Measurements from ENCODE around the gene SPIRE2. TPM values are rescaled to one million over a fixed set of nuclear protein-coding genes. Genes with fewer than 3 reads are reported as not detected.
A peak's percentile ranks its signal among the peaks of the same experiment; 100 is the strongest.

SPIRE2 gene
- total RNA-seq, 2 experiments from 2014 or later = 0.44 to 0.80 TPM

DNA sequence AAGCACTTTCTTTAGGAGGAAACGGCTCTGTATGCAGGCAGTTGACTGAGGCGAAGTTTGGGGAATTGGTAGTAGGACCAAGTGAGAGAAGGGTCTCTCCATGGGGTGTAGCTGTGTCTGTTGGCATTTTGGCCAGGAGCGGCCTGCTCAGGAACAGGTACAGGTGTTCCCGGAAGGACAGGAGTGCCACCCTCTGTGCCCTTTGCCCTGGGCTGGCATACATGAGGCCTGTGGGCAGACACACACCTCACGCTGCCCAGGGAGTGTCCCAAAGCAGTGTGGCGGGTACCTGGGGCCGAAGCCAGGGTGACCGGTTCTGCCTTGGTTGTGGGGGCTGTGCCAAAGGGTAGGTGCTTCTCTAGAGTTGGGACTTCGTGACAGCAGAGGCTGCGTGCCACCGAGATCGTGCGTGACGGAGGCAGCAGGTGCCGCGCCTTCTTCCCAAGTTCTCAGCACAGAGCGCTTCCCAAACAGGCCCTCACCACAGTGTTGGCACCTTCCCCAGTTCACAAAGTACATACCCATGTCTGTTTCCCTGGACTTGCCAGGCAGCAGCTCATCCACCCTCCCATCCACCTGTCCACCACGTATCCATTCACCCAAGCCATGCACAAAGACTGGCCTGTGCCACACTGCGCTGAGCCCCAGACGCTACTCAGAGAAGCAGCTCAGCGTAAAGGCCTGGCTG is 25.2 kb downstream of the SPIRE2 start:
- no peaks in the 10 kb centered on the region for H3K9me3 Mint-ChIP-seq (ENCODE audit: low read depth)

DNA sequence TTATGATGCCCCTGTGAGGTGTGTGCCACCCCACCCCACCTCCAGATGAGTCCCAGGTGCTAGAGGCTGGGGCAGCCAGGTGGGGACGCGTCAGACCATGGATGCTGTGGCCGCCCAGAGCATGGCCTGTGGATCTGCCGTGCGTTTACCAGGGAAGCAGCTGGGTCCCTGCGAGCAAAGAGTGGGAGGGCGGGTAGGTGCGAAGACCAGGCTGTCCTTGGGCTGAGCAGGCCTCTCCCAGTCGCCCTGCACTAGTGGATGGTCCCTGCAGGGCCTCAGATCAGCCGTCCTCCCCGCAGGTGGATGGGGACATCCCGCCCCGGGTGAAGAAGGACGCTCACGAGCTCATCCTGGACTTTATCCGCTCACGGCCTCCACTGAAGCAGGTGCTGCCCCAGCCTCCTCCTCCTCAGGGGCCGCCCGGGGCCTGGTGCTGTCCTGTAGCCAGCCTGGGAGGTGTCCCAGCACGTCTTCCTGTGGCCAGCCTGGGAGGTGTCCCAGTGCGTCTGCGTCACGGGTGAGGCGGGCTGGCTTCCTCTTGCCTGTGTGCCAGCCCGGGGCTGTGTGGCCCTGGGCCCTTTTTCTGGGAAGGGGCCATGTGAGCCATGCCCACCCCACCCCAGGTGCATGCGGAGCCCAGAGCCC is 27.1 kb downstream of the SPIRE2 start:
- no peak for DNase-seq
- no peak for ATAC-seq
- no peaks in the 10 kb centered on the region for H3K9me3 Mint-ChIP-seq (ENCODE audit: low read depth)
- CTCF ChIA-PET = no interaction called here
- H3K27me3 Mint-ChIP-seq = peaks cover 13% of the 10 kb centered on the region
- no peak overlapping the region for H3K27ac Mint-ChIP-seq
- no peaks in the 10 kb centered on the region for H3K36me3 Mint-ChIP-seq
- no peak overlapping the region for H3K4me3 Mint-ChIP-seq
- no peaks in the 10 kb centered on the region for H3K4me1 Mint-ChIP-seq

More for the DNA sequence above, 25.2 kb downstream of the SPIRE2 start:
- peaks cover 4% of the 10 kb centered on the region for H3K27me3 Mint-ChIP-seq
- H3K27ac Mint-ChIP-seq = no peak overlapping the region
- no peaks in the 10 kb centered on the region for H3K36me3 Mint-ChIP-seq
- CTCF ChIA-PET = interaction anchor here (0.6 to 1.2 kb wide), 2 partner anchors 147 to 175 kb away, joined by 3 to 5 read pairs; no protein-coding TSS in a partner anchor
- no peak overlapping the region for H3K4me3 Mint-ChIP-seq
- H3K4me1 Mint-ChIP-seq = no peaks in the 10 kb centered on the region
- DNase-seq (no peak), ATAC-seq (no peak)

- peaks cover 14% of the 10 kb centered on the region for H3K27me3 Mint-ChIP-seq
- no peak overlapping the region for H3K27ac Mint-ChIP-seq
- ATAC-seq (no peak), DNase-seq (no peak)
- H3K36me3 Mint-ChIP-seq = no peaks in the 10 kb centered on the region
- H3K9me3 Mint-ChIP-seq (ENCODE audit: low read depth) = no peaks in the 10 kb centered on the region
- CTCF ChIA-PET = no interaction called here
- peaks cover 1% of the 10 kb centered on the region for H3K4me1 Mint-ChIP-seq
- no peak overlapping the region for H3K4me3 Mint-ChIP-seq
Measured at GRCh38 chr16:89855986-89856385, 27.7 kb downstream of the SPIRE2 start.

DNA sequence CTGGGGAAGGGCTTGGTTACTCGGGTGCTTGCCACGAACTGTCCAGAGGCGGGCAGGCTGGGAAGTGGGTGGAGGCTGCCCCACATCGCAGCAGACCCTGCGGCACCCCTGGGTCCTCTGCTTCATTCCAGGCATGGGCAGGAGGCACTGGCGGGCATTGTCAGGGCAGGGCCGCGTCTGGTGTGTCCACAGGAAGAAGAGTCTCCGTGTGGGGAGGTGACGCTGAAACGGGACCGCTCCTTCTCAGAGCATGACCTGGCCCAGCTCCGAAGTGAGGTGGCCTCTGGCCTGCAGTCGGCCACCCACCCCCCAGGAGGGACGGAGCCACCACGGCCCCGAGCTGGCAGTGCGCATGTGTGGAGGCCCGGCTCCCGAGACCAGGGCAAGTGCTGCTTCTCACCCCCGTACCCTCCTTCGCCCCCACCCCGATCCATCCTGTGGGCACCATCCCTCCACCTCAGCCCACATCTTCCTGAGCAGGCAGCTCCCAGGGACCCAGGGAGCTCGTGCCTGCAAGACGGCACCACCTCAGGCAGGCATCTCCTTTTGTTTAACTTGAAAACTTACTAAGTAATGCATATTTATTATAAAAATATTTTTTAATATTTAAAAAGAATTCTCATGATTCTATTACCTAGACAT is 30.8 kb downstream of the SPIRE2 start:
- Mint-ChIP-seq H3K36me3 (no peaks in the 10 kb centered on the region), H3K9me3 (ENCODE audit: low read depth) (no peaks in the 10 kb centered on the region), H3K4me3 (no peak overlapping the region), H3K27me3 (peaks cover 14% of the 10 kb centered on the region), H3K4me1 (peaks cover 21% of the 10 kb centered on the region), H3K27ac (no peak overlapping the region)
- CTCF ChIA-PET = interaction anchor here (1.2 to 5.6 kb wide), 14 partner anchors 12 to 161 kb away, joined by 3 to 93 read pairs (median 14); partner anchors contain the start of genes FANCA, SPATA2L and TCF25
- no peak for ATAC-seq
- no peak for DNase-seq

GRCh38 chr16:89859615-89860007 is 31.3 kb downstream of the SPIRE2 start:
- Mint-ChIP-seq H3K4me3 (no peak overlapping the region), H3K27me3 (peaks cover 14% of the 10 kb centered on the region), H3K27ac (no peak overlapping the region), H3K36me3 (peaks cover 2% of the 10 kb centered on the region), H3K4me1 (peaks cover 26% of the 10 kb centered on the region), H3K9me3 (ENCODE audit: low read depth) (no peaks in the 10 kb centered on the region)
- ATAC-seq (no peak), DNase-seq (no peak)
- CTCF ChIA-PET = interaction anchor here (1.0 to 5.6 kb wide), 23 partner anchors 11 to 296 kb away, joined by 3 to 93 read pairs (median 13); partner anchors contain the start of genes CDK10, FANCA, SPATA2L and TCF25

GRCh38 chr16:89860747-89861304 is 32.6 kb downstream of the SPIRE2 start:
- CTCF ChIA-PET = interaction anchor here (0.6 to 5.6 kb wide), 45 partner anchors 9 to 298 kb away, joined by 3 to 93 read pairs (median 6); partner anchors contain the start of genes CDK10, FANCA, SPATA2L and TCF25
- ATAC-seq (peak; percentile 87), DNase-seq (peak; percentile 83)
- Mint-ChIP-seq H3K36me3 (peaks cover 5% of the 10 kb centered on the region), H3K27me3 (peaks cover 14% of the 10 kb centered on the region), H3K9me3 (ENCODE audit: low read depth) (no peaks in the 10 kb centered on the region), H3K4me1 (peaks cover 27% of the 10 kb centered on the region), H3K4me3 (no peak overlapping the region), H3K27ac (no peak overlapping the region)

DNA sequence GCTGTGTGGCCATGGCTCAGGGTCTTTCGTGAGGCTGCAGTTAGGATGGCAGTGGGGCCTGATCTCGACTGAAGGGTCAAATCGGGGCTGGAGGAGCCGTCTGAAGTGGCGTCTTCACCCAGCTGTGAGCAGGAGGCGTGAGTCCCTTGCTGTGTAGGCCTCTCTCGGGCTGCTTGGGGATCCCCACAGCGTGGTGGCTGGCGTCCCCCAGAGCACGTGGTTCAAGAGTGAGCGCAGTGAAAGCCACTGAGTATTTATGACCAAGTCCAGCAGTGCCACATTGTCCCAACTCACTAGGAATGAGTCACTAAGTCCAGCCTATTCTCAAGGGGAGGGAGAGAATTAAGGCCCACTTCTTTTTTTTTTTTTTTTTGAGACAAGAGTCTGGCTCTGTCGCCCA is 33.4 kb downstream of the SPIRE2 start:
- H3K36me3 Mint-ChIP-seq = peaks cover 5% of the 10 kb centered on the region
- H3K27me3 Mint-ChIP-seq = peaks cover 14% of the 10 kb centered on the region
- no peak overlapping the region for H3K4me3 Mint-ChIP-seq
- no peak for ATAC-seq
- H3K4me1 Mint-ChIP-seq = peaks cover 27% of the 10 kb centered on the region
- no peak overlapping the region for H3K27ac Mint-ChIP-seq
- CTCF ChIA-PET = interaction anchor here (0.5 to 5.6 kb wide), 36 partner anchors 9 to 182 kb away, joined by 3 to 93 read pairs (median 7); partner anchors contain the start of genes CDK10, FANCA, SPATA2L and TCF25
- no peak for DNase-seq
- no peaks in the 10 kb centered on the region for H3K9me3 Mint-ChIP-seq (ENCODE audit: low read depth)

GRCh38 chr16:89862732-89863131 is 34.5 kb downstream of the SPIRE2 start:
- H3K27ac Mint-ChIP-seq = peak overlapping the region; percentile 87
- H3K9me3 Mint-ChIP-seq (ENCODE audit: low read depth) = no peaks in the 10 kb centered on the region
- H3K4me1 Mint-ChIP-seq = peaks cover 27% of the 10 kb centered on the region

GRCh38 chr16:89863741-89864526 is 35.7 kb downstream of the SPIRE2 start:
- ATAC-seq (peak; percentile 56), DNase-seq (peak; percentile 71)
- Mint-ChIP-seq H3K4me3 (peak overlapping the region; percentile 33), H3K27me3 (peaks cover 7% of the 10 kb centered on the region), H3K4me1 (peaks cover 27% of the 10 kb centered on the region), H3K9me3 (ENCODE audit: low read depth) (peaks cover 3% of the 10 kb centered on the region), H3K36me3 (peaks cover 17% of the 10 kb centered on the region), H3K27ac (peak overlapping the region; percentile 87)
- CTCF ChIA-PET = interaction anchor here (0.7 to 5.6 kb wide), 13 partner anchors 9 to 270 kb away, joined by 3 to 93 read pairs (median 4); partner anchors contain the start of genes FANCA, SPATA2L and TCF25

More at GRCh38 chr16:89862732-89863131, 34.5 kb downstream of the SPIRE2 start:
- no peak for DNase-seq
- Mint-ChIP-seq H3K27me3 (peaks cover 14% of the 10 kb centered on the region), H3K36me3 (peaks cover 10% of the 10 kb centered on the region), H3K4me3 (peak overlapping the region; percentile 33)
- CTCF ChIA-PET = interaction anchor here (1.0 to 5.6 kb wide), 8 partner anchors 21 to 164 kb away, joined by 3 to 93 read pairs (median 5); partner anchors contain the start of gene SPATA2L
- no peak for ATAC-seq

- DNase-seq = no peak
- Mint-ChIP-seq H3K27ac (peak overlapping the region; percentile 87), H3K36me3 (peaks cover 19% of the 10 kb centered on the region), H3K4me1 (peaks cover 27% of the 10 kb centered on the region), H3K9me3 (ENCODE audit: low read depth) (peaks cover 3% of the 10 kb centered on the region), H3K27me3 (peaks cover 6% of the 10 kb centered on the region), H3K4me3 (no peak overlapping the region)
- CTCF ChIA-PET = interaction anchor here (0.7 to 5.6 kb wide), 11 partner anchors 9 to 271 kb away, joined by 3 to 93 read pairs (median 5); partner anchors contain the start of genes FANCA, SPATA2L and TCF25
- peak; percentile 24 for ATAC-seq
Measured at GRCh38 chr16:89864527-89864820, 36.2 kb downstream of the SPIRE2 start.

- CTCF ChIA-PET = interaction anchor here (0.7 kb wide), 1 partner anchor 42 kb away, joined by 3 read pairs; no protein-coding TSS in a partner anchor
- DNase-seq (no peak), ATAC-seq (no peak)
- Mint-ChIP-seq H3K4me1 (peaks cover 28% of the 10 kb centered on the region), H3K4me3 (no peak overlapping the region), H3K9me3 (ENCODE audit: low read depth) (peaks cover 3% of the 10 kb centered on the region), H3K36me3 (peaks cover 19% of the 10 kb centered on the region), H3K27ac (no peak overlapping the region), H3K27me3 (no peaks in the 10 kb centered on the region)
Measured at GRCh38 chr16:89867918-89868317, 39.6 kb downstream of the SPIRE2 start.

DNA sequence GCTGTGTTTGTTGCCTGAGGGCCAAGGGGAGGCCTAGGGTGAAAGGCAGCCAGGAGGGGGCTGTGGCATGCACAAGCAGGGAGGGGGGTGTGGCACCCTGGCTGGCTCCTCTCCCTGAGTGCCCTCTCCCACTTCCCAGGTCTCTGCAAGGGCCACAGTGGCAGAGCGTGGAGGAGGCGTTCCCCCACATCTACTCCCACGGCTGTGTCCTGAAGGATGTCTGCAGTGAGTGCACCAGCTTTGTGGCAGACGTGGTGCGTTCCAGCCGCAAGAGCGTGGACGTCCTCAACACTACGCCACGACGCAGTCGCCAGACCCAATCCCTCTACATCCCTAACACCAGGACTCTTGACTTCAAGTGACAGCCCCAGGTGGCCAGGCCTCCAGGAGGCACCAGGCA is 41.6 kb downstream of the SPIRE2 start:
- no peak overlapping the region for H3K4me3 Mint-ChIP-seq
- H3K27me3 Mint-ChIP-seq = no peaks in the 10 kb centered on the region
- H3K4me1 Mint-ChIP-seq = peaks cover 17% of the 10 kb centered on the region
- no peak for DNase-seq
- CTCF ChIA-PET = interaction anchor here (1.0 to 1.9 kb wide), 2 partner anchors 9 to 170 kb away, joined by 4 to 6 read pairs; no protein-coding TSS in a partner anchor
- ATAC-seq = no peak
- H3K27ac Mint-ChIP-seq = no peak overlapping the region
- peaks cover 3% of the 10 kb centered on the region for H3K9me3 Mint-ChIP-seq (ENCODE audit: low read depth)
- peaks cover 23% of the 10 kb centered on the region for H3K36me3 Mint-ChIP-seq

Data from activated CD8-positive, alpha-beta memory T cell treated with anti-CD3 and anti-CD28 coated beads, Interleukin-2, amount 10 ng/mL, durations not matched to agents 7 days and 5 days (primary cell).